H1 (cell line): ENCODE results near the gene ATP7B. TPM values are rescaled to one million over a fixed set of nuclear protein-coding genes. Genes with fewer than 3 reads are reported as not detected.

Experiments used
- CTCF ChIA-PET: fragments of 300-600 bp; sonication (Branson Sonifier 250); formaldehyde crosslinking; loops from one replicate; lab custom pipeline; 2021; ENCODE audit not compliant: partially characterized antibody; lab: Charles Lee
- POLR2A ChIA-PET: fragments of 300-600 bp; sonication (Branson Sonifier 250); formaldehyde crosslinking; loops from one replicate; lab custom pipeline; 2021; ENCODE audit warnings: inconsistent platforms; ENCODE audit not compliant: partially characterized antibody; lab: Charles Lee
- DNase-seq, 2 experiments: peaks; one replicate each; pipeline versions ENCODE4 v3.0.0 to v3.0.0-alpha.2; 2010 to 2022; ENCODE audit warnings: low spot score in 2 of 2, low read depth in 1 of 2, mixed read lengths in 1 of 2
- FAIRE-seq: peaks from 2 replicates; lab custom pipeline; 2011; peaks lifted over from hg19 to GRCh38; lab: Jason Lieb, UNC
- H2AFZ ChIP-seq: 2 replicates; pipeline ENCODE4 v1.8.1; 2012; ENCODE audit warnings: low read length, inconsistent platforms
- H2AK5ac ChIP-seq: 2 replicates; pipeline ENCODE4 v1.6.1; 2013; ENCODE audit warnings: low read depth, low read length
- H2BK120ac ChIP-seq: replicated peaks from 2 replicates; pipeline ENCODE3; 2013; ENCODE audit warnings: low read depth, low read length, inconsistent platforms
- H2BK12ac ChIP-seq: 2 replicates; pipeline ENCODE4 v1.6.1; 2013; ENCODE audit warnings: low read depth, low read length
- H2BK15ac ChIP-seq: 2 replicates; pipeline ENCODE4 v1.6.1; 2013; ENCODE audit warnings: low read length
- H2BK20ac ChIP-seq: 2 replicates; pipeline ENCODE4 v1.6.1; 2013; ENCODE audit warnings: low read length
- H2BK5ac ChIP-seq: 2 replicates; pipeline ENCODE4 v1.6.1; 2013; ENCODE audit warnings: low read depth, low read length
- H3K14ac ChIP-seq: 2 replicates; pipeline ENCODE4 v1.6.1; 2013; ENCODE audit warnings: inconsistent platforms; ENCODE audit not compliant: insufficient read length
- H3K18ac ChIP-seq: 2 replicates; pipeline ENCODE4 v1.6.1; 2013; ENCODE audit warnings: low read length; ENCODE audit errors: extremely low read depth
- H3K23ac ChIP-seq: 2 replicates; pipeline ENCODE4 v1.6.1; 2013; ENCODE audit warnings: inconsistent platforms; ENCODE audit not compliant: insufficient read length
- H3K23me2 ChIP-seq: 2 replicates; pipeline ENCODE4 v1.6.1; 2013; ENCODE audit warnings: low read depth, low read length
- H3K27ac ChIP-seq: 2 replicates; pipeline ENCODE4 v1.6.1; 2011; ENCODE audit warnings: low read depth, low read length, inconsistent platforms
- H3K27me3 ChIP-seq, 4 experiments: replicated peaks in 1 of 4; 1 replicate in 1 of 4; 2 replicates in 3 of 4; pipeline versions ENCODE4 v1.6.1 to v1.8.1; 2011 to 2013; ENCODE audit warnings: low read length in 3 of 4, mild to moderate bottlenecking in 3 of 4, inconsistent platforms in 2 of 4, mixed read lengths in 2 of 4, moderate library complexity in 1 of 4; ENCODE audit not compliant: control insufficient read depth in 3 of 4, insufficient read depth in 3 of 4; ENCODE audit errors: extremely low read depth in 1 of 4
- H3K36me3 ChIP-seq, 4 experiments: 2 replicates each; pipeline versions ENCODE4 v1.6.1 to v1.8.1; 2011 to 2013; ENCODE audit warnings: mild to moderate bottlenecking in 4 of 4, low read length in 3 of 4, moderate library complexity in 2 of 4, control low read depth in 1 of 4, inconsistent platforms in 1 of 4; ENCODE audit not compliant: insufficient read depth in 4 of 4, control insufficient read depth in 2 of 4
- H3K4ac ChIP-seq: replicated peaks from 2 replicates; pipeline ENCODE3; 2013; ENCODE audit warnings: low read length, low read depth, mixed read lengths, inconsistent platforms; ENCODE audit not compliant: insufficient read length
- H3K4me1 ChIP-seq, 4 experiments: replicated peaks in 1 of 4; 1 replicate in 1 of 4; 2 replicates in 3 of 4; pipeline versions ENCODE4 v1.6.1 to v1.8.1; 2011 to 2013; ENCODE audit warnings: low read length in 3 of 4, inconsistent platforms in 2 of 4, mixed read lengths in 1 of 4; ENCODE audit not compliant: insufficient read depth in 4 of 4, control insufficient read depth in 3 of 4
- H3K4me2 ChIP-seq, 2 experiments: 2 replicates each; pipeline versions ENCODE4 v1.6.1 to v1.8.1; 2011 to 2013; ENCODE audit warnings: low read depth in 2 of 2, low read length in 2 of 2, control low read depth in 1 of 2, inconsistent platforms in 1 of 2, mild to moderate bottlenecking in 1 of 2; ENCODE audit not compliant: insufficient read depth in 1 of 2
- H3K4me3 ChIP-seq, 4 experiments: fragments of 200-600, 300-600 bp in 1 of 4; sonication (generic), shearing (Covaris generic), sonication (Bioruptor Twin) in 1 of 4; 2 replicates each; pipeline versions ENCODE4 v1.5.1 to v1.8.1; 2011 to 2016; ENCODE audit warnings: low read length in 4 of 4, low read depth in 3 of 4, control low read depth in 2 of 4, inconsistent platforms in 2 of 4, mild to moderate bottlenecking in 2 of 4, mixed read lengths in 1 of 4, moderate library complexity in 1 of 4; ENCODE audit not compliant: insufficient read depth in 2 of 4; ENCODE audit errors: extremely low read depth in 1 of 4
- H3K56ac ChIP-seq: replicated peaks from 2 replicates; pipeline ENCODE3; 2013; ENCODE audit warnings: low read depth, mild to moderate bottlenecking, mixed read lengths, low read length, inconsistent platforms; ENCODE audit not compliant: insufficient read length
- H3K79me1 ChIP-seq: 2 replicates; pipeline ENCODE4 v1.6.1; 2013; ENCODE audit warnings: low read depth, low read length, control low read depth
- H3K79me2 ChIP-seq, 2 experiments: 2 replicates each; pipeline versions ENCODE4 v1.6.1 to v1.8.1; 2012 to 2013; ENCODE audit warnings: low read length in 2 of 2, mild to moderate bottlenecking in 2 of 2, inconsistent platforms in 1 of 2; ENCODE audit not compliant: insufficient read depth in 2 of 2, control insufficient read depth in 1 of 2
- H3K9ac ChIP-seq, 4 experiments: replicated peaks in 1 of 4; 1 replicate in 1 of 4; 2 replicates in 3 of 4; pipeline versions ENCODE4 v1.6.1 to v1.8.1; 2011 to 2013; ENCODE audit warnings: low read depth in 3 of 4, low read length in 3 of 4, control low read depth in 2 of 4, mild to moderate bottlenecking in 2 of 4, moderate library complexity in 2 of 4, inconsistent platforms in 1 of 4; ENCODE audit errors: extremely low read depth in 1 of 4
- H3K9me3 ChIP-seq, 2 experiments: 2 replicates each; pipeline versions ENCODE4 v1.6.1 to v1.8.1; 2012 to 2013; ENCODE audit warnings: mild to moderate bottlenecking in 2 of 2, moderate library complexity in 2 of 2, control low read depth in 1 of 2, inconsistent platforms in 1 of 2, low read depth in 1 of 2, low read length in 1 of 2, mixed read lengths in 1 of 2; ENCODE audit not compliant: insufficient read depth in 2 of 2
- H4K20me1 ChIP-seq, 2 experiments: replicated peaks in 1 of 2; 2 replicates each; pipeline versions ENCODE3 to v1.8.1; 2011 to 2013; ENCODE audit warnings: inconsistent platforms in 2 of 2, low read length in 2 of 2, mild to moderate bottlenecking in 1 of 2; ENCODE audit not compliant: insufficient read depth in 2 of 2, control insufficient read depth in 1 of 2
- H4K5ac ChIP-seq: 2 replicates; pipeline ENCODE4 v1.6.1; 2013; ENCODE audit warnings: low read length, low read depth, mixed read lengths, inconsistent platforms; ENCODE audit not compliant: insufficient read length
- H4K8ac ChIP-seq: 2 replicates; pipeline ENCODE4 v1.8.0; 2013; ENCODE audit warnings: mild to moderate bottlenecking, moderate library complexity, low read length, inconsistent platforms; ENCODE audit not compliant: insufficient read depth; ENCODE audit errors: extremely low read depth
- H4K91ac ChIP-seq: replicated peaks from 2 replicates; pipeline ENCODE3; 2013; ENCODE audit warnings: low read length, mixed read lengths, inconsistent platforms; ENCODE audit not compliant: insufficient read length
- NRF1 ChIP-seq: IDR thresholded peaks from 2 replicates; pipeline ENCODE4 v1.6.1; 2011; ENCODE audit warnings: mild to moderate bottlenecking, low read depth, low read length, improper control_type of control experiment
- RNF2 ChIP-seq: fragments of 200-900, 300-1000 bp; sonication (generic); IDR thresholded peaks from 2 replicates; pipeline ENCODE4 v1.7.1; 2016; ENCODE audit warnings: borderline replicate concordance, low read depth, mild to moderate bottlenecking, antibody characterized with exemption, low read length; ENCODE audit not compliant: poor library complexity, severe bottlenecking; ENCODE audit errors: missing control alignments
- WGBS, 2 experiments: shearing (Covaris generic) in 1 of 2; methylation state at CpG; one replicate each; pipeline versions ENCODE4 v1.1.6 to v1.1.7; 2013 to 2015; ENCODE audit warnings: low lambda C conversion rate in 2 of 2, mixed read lengths in 2 of 2, inconsistent platforms in 1 of 2, low coverage in 1 of 2, missing lambda C conversion rate in 1 of 2; ENCODE audit not compliant: insufficient replicate concordance in 2 of 2, insufficient coverage in 1 of 2, insufficient read length in 1 of 2; ENCODE audit errors: extremely low coverage in 1 of 2, missing lambda C conversion rate in 1 of 2; 5-methylcytosine and 5-hydroxymethylcytosine counted together
- polyA plus RNA-seq, 7 experiments: library from polyadenylated mRNA; depleted of rRNA in 3 of 7; stranded (reverse) in 5 of 7; unstranded in 2 of 7; fragments of >200 nt in 5 of 7; fragments of 200-250 nt in 2 of 7; gene quantifications; 1 replicate in 5 of 7; 2 replicates in 1 of 7; 4 replicates in 1 of 7; pipeline versions ENCODE4 v1.2.1 to v1.2.3, GENCODE V29; 2011 to 2013; ENCODE audit warnings: missing spikeins in 2 of 7, mixed read lengths in 2 of 7
- total RNA-seq: library from RNA; stranded (reverse); fragmentation: NEBNext Ultra II Directional; extraction: Animal tissue kit (Norgen Biotek cat#: 25700); gene quantifications from 2 replicates; pipeline ENCODE4 v1.2.1, GENCODE V29; 2021

ATP7B gene
- total and polyA plus RNA-seq, 2 of the 8 experiments (the other 6 are each of a cell fraction or from before 2014, with no cell fraction given), result 4.1 to 9.2 TPM

DNA sequence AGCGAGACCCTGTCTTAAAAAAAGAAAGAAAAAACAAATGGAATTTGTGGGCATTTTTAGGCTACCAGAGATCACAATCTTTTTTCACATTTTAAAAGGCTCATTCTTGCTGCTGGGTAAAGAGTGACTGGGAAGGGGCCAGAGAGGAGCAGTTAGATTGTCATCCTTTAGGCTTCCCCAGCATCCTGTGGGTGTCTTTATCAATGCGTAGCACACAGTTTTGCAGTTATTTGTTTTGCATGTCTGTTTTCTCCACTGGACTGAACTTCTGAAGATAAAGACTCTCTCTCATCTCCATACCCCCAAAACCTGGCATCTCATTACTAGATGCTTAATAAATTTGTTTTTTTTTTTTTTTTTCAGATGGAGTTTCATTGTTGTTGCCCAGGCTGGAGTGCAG is 11.1 kb upstream of the ATP7B start:
- CTCF ChIA-PET, result interaction anchor here (1.0 to 1.7 kb wide), 4 partner anchors 21 to 112 kb away, joined by 3 to 4 read pairs (median 3); no protein-coding TSS in a partner anchor
- FAIRE-seq, result no peak

More for the DNA sequence above, 11.1 kb upstream of the ATP7B start:
- peaks cover 3 to 4% of the 10 kb centered on the region in 2 experiments; a peak in 1 of 4 replicates for H3K9me3 ChIP-seq
- H3K4me1 ChIP-seq, result no peaks in the 10 kb centered on the region
- no peak overlapping the region for H3K4me3 ChIP-seq
- no peak overlapping the region for H2BK12ac ChIP-seq
- TF ChIP-seq NRF1 (no peak), RNF2 (no peak)
- TF ChIP-seq, all 59 proteins: peak for 0
- H4K91ac ChIP-seq, result no peak overlapping the region
- no peak overlapping the region for H4K8ac ChIP-seq
- H3K4me2 ChIP-seq, result no peak overlapping the region
- WGBS, 2 experiments, result 91% methylated on average over 2 of the region's 2 CpGs; no CpG with 5 or more reads in 1 of the 2 experiments
- no peak overlapping the region for H3K27ac ChIP-seq
- peaks cover 3 to 49% (median 25%) of the 10 kb centered on the region in 4 experiments; a peak in 7 of 8 replicates for H3K36me3 ChIP-seq
- no peaks in the 10 kb centered on the region for H3K23me2 ChIP-seq
- peaks cover 0 to 18% of the 10 kb centered on the region in 2 experiments; a peak in 3 of 4 replicates for H3K79me2 ChIP-seq
- peaks cover 0 to 2% of the 10 kb centered on the region in 2 experiments for H4K20me1 ChIP-seq
- no peak overlapping the region for H4K5ac ChIP-seq
- no peak overlapping the region for H3K14ac ChIP-seq
- no peak overlapping the region for H3K9ac ChIP-seq
- no peak overlapping the region for H2BK15ac ChIP-seq
- no peak overlapping the region for H2BK5ac ChIP-seq
- no peak overlapping the region for H2AFZ ChIP-seq
- H2BK20ac ChIP-seq, result no peak overlapping the region
- POLR2A ChIA-PET, result no interaction called here
- no peak overlapping the region for H3K4ac ChIP-seq
- H3K27me3 ChIP-seq, result no peaks in the 10 kb centered on the region
- no peak overlapping the region for H3K18ac ChIP-seq
- DNase-seq, result no peak
- peaks cover 3% of the 10 kb centered on the region; the same call in 1 of the 2 replicates for H3K79me1 ChIP-seq
- H2AK5ac ChIP-seq, result no peak overlapping the region
- no peak overlapping the region for H2BK120ac ChIP-seq
- H3K56ac ChIP-seq, result no peak overlapping the region
- H3K23ac ChIP-seq, result no peak overlapping the region
